ENCODE data around the gene ASCL5.

DNA sequence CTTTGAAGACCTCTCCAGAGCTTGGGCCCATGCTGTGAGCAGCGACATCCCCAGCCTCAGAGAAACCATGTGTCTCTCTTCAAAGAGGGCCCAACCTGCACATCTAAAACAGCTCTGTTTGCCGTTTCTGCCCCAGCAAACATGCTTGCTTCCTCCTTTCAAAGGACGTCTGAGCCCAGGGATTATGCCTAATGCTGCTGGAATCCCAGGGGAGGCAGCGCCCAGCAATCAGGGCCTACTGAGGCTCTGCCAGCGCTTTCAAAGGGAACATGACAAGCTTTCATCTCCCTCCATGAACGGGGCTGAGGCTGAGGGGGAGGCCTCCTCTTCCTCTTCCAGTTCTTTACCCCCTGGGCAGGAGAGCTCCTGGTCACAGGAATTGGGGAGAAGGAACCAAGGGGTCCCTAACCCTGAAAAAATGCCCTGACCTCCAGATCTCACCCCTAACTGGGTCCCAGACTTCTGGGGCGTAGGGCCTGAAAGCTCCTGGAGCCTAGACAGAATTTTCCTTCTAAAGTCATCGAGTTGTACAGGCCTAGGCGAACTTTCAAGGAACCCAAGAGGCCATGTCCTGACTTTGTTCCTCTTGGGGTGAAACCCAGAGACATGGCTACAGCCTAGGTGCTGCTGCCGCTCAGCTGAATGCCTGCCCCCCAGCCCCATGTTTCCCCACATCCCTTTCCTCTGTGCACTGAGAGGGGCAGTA lies 13.4 kb upstream of the ASCL5 start:
- TF ChIP-seq CTCF (conservative IDR thresholded peaks at IDR 0.05 in 1 of 2, IDR thresholded peaks at IDR 0.05 in 1 of 2; ENCODE audit: extremely low read depth in 1 of 2, insufficient read depth in 1 of 2, low read depth in 1 of 2, low read length in 2 of 2) (no peak), EZH2 (IDR thresholded peaks at IDR 0.05; ENCODE audit: borderline replicate concordance, low read length) (no peak)

Data from mammary epithelial cell (primary cell).